Keratinocyte (primary cell): ENCODE measurements around the gene ALS2.
A peak's percentile ranks its signal among the peaks of the same experiment; 100 is the strongest.

Experiments
- CTCF ChIP-seq, 3 experiments: IDR thresholded peaks in 1 of 3; conservative IDR thresholded peaks in 1 of 3; optimal IDR thresholded peaks in 1 of 3; 2 replicates in 2 of 3; 3 replicates in 1 of 3; pipeline versions ENCODE3 to v1.5.1; 2011; ENCODE audit warnings: low read length in 3 of 3, mild to moderate bottlenecking in 3 of 3, moderate library complexity in 2 of 3, control low read depth in 1 of 3, inconsistent platforms in 1 of 3; ENCODE audit not compliant: insufficient read depth in 2 of 3; ENCODE audit errors: extremely low read depth in 1 of 3
- EZH2 ChIP-seq: IDR thresholded peaks from one replicate; pipeline ENCODE4 v1.6.1; 2012; ENCODE audit warnings: inconsistent platforms, mild to moderate bottlenecking, low read length, moderate library complexity

GRCh38 chr2:201707753-201708152, 73.0 kb downstream of the ALS2 start:
- TF ChIP-seq EZH2 (no peak), CTCF (optimal IDR thresholded peaks at IDR 0.05 in 1 of 3, IDR thresholded peaks at IDR 0.05 in 1 of 3, conservative IDR thresholded peaks at IDR 0.05 in 1 of 3; ENCODE audit: extremely low read depth in 1 of 3, insufficient read depth in 2 of 3, low read length in 3 of 3) (peak in 1 of 3 experiments; percentile 9)
